GM23248 (cell line): ENCODE results near the gene SMC2.

Source experiments
- EZH2 ChIP-seq: fragments of 200-600 bp; sonication (generic); IDR thresholded peaks from 2 replicates; pipeline ENCODE4 v1.6.1; 2018; ENCODE audit warnings: antibody characterized with exemption, mild to moderate bottlenecking; ENCODE audit not compliant: insufficient read depth, poor library complexity, severe bottlenecking
- EZH2phosphoT487 ChIP-seq: fragments of 200-600 bp; sonication (generic); IDR thresholded peaks from 2 replicates; pipeline ENCODE4 v1.6.1; 2018; ENCODE audit warnings: antibody characterized with exemption, moderate library complexity, mild to moderate bottlenecking, low read depth; ENCODE audit not compliant: insufficient read depth

DNA sequence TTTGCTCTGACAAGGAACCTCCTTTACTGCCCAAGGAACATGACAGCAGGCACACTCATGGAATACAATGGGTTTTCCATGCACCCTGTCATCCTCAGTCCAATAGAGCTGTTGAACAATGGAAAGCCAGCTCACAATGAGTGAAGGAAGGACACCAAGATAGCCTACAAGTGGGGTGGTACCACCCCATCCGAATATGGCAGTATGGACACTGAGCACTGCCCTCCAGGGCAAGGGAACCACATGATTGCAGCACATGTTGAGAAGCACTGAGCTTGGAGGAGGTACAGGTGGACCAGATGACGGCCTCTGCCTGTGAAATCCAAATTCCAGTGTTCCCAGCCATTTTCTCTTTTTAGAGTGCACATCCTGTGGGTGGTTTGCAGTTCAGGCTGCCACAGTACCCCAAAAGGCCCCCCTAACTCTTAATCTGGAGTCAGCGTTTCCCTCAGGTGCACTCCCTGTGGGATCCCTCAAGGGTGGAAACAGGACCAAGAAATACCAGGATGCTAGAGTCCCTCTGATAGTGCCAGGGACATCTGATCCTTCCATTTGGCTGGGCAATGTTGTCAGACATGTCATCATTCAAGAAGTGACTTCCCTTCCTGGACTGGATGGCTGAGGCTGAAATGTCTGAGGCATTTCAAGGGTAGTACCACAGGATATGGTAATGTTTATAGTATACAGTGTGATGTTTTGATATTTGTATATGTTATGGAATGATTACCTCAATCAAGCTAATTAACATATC is 48.9 kb downstream of the SMC2 start:
- TF ChIP-seq EZH2 (no peak), EZH2phosphoT487 (no peak)
